Renal pelvis (tissue), 4 donors: ENCODE measurements around the gene BPIFB6. TPM values are rescaled to one million over a fixed set of nuclear protein-coding genes. Genes with fewer than 3 reads are reported as not detected.

Experiments
- DNase-seq: peaks from one replicate; pipeline ENCODE4 v3.0.0-alpha.2; 2013
- polyA plus RNA-seq, 3 donors: library from polyadenylated mRNA; unstranded; fragments of 120-200 nt; gene quantifications; one replicate each; pipeline ENCODE4 v1.2.1, GENCODE V29; 2013; ENCODE audit not compliant: insufficient read length in 3 of 3

The BPIFB6 gene
- polyA plus RNA-seq, 3 donors, result not detected

DNA sequence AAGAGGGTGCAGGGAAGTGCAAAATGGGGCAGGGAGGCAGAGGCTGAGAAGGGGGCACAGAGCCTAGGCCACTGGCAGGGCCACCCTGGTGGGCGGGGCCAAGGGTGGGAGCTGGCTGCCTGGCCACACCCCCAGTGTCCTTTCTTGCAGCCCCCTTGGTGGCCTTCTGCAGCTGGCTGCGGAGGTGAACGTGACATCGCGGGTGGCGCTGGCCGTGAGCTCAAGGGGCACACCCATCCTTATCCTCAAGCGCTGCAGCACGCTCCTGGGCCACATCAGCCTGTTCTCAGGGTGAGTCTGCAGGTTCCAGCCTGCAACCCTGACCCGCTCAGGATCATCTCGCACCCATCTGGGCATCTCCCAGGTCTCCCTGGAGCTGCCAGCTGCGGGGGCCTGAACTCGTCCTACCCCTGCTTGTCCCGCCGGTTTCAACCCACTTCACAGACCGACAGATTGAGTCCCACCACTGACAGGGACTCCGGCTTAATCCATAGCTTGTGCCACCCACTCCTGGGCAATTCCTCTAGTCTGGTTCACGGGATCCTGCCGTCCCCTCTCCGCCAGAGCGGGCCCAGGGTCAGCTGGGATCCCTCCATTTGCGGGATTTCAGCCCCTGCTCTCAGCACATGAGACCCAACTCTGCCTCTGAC lies 28.4 kb downstream of the BPIFB6 start:
- no peak for DNase-seq

DNA sequence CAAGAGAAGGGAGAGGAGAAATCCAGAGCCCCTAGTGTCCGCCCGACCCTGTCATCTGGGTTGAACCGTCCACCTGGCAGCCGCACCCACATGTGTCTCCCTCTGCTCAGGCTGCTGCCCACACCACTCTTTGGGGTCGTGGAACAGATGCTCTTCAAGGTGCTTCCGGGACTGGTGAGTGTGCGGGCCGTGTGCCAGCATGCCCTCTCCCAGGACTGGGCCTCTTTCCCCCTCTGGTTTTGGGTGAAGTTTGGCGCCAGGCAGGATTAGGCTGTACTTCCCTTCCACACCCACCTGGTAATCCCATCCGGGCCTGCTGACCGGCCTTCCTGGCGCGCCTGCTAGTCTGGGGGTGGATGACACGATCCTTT lies 30.2 kb downstream of the BPIFB6 start:
- no peak for DNase-seq

DNA sequence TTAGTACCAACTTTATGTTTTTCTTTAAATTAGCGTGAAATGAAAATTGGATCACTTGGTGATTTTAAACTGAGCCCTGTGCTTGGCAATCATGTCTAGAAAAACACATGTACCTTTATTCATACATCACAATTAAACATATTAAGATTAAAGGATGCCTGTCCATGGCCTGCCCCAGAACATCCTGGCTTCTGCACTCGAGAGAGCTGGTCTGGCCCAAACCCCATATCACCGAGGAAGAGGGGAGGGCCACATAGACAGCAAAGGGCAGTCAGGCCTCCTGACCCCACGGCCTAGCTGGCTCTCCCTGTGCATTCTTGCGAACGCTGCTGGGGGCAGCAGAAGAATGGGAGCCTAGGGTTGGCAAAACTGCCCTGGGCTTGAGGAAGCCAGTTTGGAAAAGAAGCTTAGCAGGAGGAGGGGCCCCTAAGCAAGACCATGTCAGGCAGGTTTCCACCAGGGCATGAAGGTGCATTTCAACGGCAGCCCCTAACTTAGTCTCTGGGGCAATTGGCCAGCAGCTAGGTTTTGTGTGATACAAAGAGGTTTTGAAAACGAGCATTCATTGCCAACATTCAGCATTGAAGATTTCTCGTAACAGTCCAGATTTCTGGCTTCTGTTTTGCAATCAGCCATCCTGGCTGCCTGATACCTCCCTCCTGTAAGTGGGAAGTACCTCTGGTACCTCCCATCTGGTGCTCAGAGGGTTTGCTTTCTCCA lies 30.8 kb downstream of the BPIFB6 start:
- DNase-seq, result no peak

DNA sequence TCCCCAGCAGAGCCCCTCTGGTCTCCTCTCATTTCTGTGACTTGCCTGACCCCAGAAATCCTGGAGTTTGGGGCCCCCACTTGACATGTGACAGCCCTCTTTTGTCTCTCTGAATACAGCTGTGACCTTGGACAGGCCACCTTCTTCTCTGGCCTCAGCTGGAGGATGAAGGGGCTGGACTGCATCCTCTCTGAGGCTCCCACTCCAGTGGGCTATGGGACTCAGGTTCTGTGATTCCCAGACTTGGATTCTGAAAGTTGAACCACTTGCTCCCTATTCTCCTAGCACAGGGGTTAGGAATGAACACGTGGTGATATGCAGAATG lies 31.3 kb downstream of the BPIFB6 start:
- no peak for DNase-seq

DNA sequence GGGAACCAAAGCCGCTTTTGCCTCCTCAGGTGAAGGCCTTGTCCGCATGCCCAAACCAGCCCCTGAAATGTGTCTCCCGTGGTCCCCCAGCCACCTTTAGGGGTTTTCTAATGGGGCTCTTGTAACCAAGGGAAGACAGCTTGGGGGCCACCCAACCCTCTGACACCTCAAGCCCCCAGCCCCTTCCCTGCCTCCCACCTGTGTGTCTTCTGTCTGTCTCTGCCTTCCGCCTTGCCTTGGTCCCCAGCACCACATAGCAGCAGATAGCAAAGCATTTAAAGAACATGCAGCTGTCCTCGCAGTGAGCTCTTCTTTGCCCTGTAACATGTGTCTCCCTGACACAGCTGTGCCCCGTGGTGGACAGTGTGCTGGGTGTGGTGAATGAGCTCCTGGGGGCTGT lies 31.8 kb downstream of the BPIFB6 start:
- no peak for DNase-seq

DNA sequence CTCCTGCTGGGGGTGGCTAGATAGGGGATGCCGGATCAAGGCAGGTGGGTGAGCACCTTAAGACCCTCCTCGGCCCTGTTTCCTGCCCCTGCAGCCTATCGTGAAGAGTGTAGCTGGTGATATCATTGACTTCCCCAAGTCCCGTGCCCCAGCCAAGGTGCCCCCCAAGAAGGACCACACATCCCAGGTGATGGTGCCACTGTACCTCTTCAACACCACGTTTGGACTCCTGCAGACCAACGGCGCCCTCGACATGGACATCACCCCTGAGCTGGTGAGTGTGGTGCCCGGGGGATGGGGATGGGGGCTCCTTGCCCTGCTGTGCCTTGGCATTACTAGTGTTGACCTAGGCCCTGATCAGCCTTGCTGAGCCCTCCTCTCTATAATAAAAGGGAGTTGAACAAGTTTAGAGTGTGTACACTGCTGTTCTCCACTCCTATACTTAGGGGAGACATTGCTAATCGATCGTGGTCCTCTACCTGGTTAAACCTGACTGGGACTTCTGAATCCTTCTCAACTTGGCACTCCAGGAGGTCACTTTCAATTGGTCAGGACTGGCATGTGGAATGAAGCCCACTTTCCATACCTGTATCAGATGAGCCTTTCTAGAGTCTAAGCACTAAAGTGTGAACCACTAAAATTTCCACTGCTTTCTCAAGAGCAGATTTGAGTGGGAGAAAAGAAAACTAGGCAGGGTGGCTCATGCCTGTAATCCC lies 33.3 kb downstream of the BPIFB6 start:
- no peak for DNase-seq

DNA sequence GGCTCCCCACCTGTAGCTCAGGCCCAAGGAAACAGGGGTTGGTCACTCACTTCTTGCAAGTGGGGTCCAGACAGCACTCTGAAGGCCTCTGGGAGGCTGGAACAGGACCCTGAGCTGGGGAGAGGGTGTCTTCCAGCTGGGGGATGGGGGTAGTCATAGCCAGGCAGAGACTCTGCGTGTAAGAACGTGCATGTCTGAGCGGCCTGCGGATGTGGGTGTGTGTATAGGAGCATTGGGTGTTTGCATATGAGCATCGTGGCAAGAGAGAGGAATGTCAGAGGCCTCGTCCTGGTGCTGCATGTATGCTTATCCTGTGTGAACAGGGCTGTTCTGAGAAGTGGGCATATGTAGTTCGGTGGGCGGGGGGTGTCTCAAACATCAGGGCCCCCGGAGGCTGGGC lies 34.3 kb downstream of the BPIFB6 start:
- no peak for DNase-seq

DNA sequence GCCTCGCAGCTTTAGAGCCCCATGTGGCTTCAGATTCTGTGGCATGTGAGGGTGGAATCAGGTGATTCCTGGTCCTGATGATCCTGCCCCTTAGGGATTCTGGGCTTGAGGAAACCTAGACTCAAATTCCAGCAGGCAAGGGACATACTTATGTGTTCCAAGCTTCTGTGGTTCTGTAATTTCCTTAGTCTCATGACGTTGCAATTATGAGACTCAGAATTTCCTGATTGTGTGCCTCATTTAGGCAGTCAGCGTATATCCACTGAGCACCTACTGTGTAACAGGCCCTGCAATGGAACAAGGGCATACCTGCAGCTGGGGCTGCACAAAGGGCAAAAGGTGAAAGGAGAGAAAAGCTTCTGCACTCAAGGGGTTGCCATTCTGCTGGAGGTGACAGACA lies 36.4 kb downstream of the BPIFB6 start:
- no peak for DNase-seq

DNA sequence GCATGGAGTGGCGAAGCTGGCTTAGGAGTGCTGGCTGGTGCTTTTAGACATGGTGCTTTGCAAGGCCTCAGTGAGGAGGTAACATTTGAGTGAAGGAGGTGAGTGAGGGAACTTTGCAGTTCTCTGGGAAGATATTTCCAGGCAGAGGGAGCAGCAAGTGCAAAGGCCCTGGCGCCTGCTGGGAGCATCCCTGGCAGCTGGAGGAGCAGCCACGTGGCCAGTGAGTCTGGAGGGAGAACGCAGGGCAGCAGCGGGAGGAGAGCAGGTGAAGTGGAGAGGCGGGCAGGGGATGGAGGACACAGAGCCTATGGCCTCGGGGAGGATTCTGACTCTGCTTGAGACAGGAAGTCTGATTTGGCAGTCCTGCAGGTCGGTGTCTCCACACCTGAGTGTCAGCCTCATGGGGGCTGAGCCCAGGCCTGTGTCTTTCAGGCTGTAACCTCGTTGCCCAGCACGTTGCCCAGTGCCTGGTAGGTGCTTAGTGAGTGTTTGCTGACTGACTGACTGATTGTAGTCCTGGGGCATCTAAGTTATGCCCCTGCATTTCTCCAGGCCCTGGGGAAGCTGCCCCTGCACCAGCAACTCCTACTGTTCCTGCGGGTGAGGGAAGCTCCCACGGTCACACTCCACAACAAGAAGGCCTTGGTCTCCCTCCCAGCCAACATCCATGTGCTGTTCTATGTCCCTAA lies 36.9 kb downstream of the BPIFB6 start:
- DNase-seq, result no peak

DNA sequence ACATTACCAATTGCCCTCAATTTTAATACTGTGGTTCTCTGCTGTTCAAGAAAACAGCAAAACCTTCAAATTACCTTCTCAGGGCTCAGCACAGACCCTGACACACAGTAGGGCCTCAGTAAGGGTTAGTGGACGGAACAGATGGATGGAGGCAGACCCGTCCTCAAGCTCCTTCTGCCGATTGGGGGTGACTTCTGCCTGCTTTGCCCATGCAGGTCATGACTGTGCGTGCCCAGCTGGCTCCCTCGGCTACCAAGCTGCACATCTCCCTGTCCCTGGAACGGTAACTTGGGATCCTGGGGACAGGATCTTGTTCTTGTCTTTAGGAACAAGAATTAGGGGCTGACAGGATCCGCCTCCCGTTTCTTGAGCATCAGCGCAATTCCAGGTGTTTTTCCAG lies 38.2 kb downstream of the BPIFB6 start:
- no peak for DNase-seq

DNA sequence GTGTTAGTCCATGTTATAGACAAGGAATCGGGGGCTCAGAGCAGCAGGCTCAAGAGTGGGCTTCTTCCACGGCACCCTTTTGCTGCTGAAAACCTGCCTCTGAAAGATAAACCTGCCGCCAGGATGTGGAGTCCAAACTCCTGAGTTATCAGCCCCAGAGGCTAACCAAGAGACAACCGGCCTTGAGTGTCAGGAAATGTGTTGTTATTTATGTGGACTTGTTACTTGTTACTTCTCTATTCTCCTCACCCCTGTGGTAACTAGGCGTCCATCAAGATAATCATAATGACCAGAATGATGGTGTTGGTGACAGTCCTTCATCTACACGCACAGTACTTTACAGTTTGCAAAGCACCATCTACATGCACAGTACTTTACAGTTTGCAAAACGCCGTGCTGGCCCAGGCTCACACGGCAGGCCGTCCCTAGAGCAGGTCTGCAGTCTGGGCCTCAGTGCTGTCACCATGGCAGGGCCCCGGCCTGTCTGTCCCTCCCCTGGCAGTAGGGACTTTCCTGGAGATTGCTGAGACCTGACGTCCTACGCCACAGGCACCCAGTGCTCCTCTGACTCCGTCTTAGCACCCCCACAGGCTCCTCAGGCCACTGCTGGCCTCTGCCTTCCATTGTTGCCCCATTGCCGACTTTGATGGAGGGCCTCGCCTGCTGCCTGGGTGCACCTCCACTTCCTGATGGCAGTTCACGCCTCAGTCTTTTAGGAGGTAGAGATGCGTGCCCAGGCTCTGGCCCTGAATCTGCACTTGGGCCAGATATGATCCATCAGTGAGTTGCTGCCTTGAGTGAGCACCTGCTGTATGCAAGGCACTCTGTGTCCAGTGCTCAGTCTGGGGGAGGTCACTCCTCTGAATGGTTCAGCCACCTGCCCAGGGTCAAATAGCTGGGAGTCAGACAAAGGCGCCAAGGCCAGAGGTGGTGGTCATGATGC lies 38.9 kb downstream of the BPIFB6 start:
- DNase-seq, result no peak

DNA sequence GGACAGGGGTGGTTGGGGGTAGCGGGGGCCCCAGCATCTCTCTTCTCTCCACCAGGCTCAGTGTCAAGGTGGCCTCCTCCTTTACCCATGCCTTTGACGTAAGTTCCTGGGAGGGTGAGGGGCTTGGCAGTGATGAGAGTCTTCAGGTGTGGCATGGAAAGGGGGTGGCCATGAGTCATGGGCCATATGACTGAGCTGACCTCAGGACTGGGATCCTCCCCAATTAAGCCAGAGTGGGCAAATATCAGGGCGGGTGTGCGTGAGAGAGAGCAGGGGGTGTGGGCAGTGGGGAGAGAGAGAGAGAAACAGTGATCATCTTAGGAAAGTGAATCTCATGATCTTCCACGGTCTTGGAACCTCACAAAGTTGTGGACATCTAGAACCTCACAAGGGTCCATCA lies 39.8 kb downstream of the BPIFB6 start:
- no peak for DNase-seq

DNA sequence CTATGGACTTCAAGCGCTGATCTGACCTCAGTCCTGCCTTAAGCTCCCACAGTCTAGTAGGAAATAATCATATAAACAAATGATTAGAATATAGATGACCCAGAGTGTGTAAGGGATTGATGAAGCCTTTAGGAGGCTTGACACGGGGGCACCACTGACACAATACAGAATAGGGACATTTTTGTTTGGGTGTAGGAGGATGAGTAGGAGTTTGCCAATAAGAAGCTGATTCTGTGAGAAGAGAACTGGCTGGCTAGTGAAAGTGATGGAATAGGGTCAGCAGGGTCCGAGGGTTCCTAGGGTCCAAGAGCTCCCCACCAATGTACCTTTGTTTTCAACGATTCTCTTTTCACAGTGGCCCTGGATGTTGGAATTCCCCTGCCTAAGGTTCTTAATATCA lies 40.9 kb downstream of the BPIFB6 start:
- no peak for DNase-seq

DNA sequence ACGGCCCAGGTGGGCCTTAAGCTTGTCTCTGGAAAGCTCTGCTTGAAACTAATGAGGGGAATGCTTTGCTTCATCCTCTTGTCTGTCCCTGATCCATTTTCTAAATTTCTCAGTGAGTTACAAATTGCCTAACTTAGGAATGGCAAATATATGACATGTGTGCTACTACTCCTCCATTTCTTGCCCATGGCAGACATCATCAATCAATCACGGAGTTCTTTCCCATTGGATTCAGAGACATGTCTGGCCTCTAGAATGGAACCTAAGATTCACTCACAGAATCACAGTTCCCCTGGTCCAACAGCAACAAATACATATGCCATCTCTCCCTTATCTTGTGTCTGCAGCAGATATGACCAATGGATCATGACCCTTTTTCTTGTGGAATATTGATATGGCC lies 41.4 kb downstream of the BPIFB6 start:
- no peak for DNase-seq

DNA sequence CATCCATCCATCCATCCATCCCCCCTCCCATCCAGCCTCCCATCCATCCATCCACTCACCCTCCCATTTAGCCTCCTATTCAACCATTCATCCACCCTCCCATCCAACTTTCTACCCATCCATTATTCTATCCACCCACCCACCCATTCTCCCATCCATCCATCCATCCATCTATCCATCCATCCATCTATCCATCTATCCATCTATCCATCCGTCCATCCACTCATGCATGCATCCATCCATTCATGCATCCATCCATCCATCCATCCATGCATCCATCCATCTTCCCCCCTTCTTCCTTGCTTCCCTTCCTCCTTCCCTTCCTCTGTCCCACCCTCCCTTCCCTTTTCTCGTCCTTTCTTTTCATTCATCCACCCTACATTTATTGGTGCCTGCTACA lies 43.2 kb downstream of the BPIFB6 start:
- no peak for DNase-seq

DNA sequence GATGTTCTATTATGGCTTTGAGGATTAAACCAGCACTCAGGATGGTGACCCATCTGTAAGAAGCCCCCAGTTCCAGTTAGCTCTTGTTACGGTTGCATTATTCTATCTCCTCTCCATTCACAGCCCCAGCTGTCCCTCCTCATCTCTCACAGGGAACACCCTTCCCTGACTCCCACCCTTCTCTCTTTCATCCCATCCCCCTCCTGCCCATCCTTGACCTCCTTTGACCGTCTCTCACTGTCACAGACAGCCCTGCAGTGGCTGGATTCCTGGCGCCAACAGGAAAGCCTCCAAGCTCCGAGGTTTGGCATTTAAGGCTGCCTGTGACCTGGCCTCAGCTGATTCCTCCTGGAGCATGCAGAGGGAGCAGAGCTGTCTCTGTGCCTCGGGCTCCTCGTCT lies 43.8 kb downstream of the BPIFB6 start:
- DNase-seq, result no peak

DNA sequence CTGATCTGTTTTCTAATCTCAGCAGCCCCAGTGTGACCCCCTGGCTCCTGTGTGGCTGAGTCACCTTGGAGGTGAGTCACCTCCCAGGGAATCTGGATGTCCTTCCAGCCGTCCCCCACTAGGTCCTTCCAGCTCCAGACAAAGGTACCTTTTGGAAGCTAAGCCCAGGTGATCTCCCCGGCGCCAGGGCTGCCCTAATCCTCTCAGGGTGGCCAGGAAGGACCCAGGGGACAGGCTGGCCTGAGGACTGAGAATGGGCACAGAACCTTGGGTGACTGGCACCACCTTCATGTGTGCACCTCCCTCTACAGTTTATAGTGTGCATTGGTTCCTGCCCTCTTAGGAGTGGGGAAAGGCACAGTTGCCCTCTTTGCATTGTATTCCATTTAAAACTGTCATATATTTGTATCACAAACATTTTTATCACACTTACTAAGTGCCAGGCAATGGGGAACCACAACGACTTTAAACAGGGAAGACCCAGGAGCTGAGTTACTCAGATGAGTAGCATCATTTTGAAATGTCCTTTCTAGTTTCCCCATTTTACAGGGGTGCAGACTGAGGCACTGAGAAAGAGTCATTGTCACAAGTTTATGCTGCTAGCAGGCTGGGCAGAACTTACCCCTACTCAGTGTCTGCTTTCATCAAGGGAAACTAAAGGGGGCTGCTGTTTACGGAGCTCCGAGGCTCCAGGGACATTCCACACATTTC lies 45.4 kb downstream of the BPIFB6 start:
- no peak for DNase-seq

DNA sequence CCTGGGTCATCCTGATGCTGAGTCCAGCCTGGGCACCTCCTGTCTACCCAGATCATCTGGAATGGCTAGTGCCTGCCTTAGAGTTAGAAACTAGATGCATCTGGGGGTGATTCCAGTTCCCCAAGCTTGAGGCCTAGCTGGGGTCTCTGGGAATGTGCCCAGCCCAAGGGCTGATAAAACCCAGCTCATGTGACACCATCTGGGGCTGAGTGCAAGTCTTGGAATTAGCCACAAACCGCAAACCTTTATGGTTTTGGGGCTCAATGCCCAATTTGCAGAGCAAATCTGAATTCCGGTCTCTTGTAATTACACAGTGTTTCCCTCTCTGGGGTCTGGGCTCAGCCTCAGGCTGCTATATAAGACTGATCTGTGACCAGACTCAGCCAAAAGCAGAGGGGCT lies 47.8 kb downstream of the BPIFB6 start, which contains the start of gene BPIFB4:
TSS of gene BPIFB4 (plus strand) at position 385 of the 400 bp plus-strand sequence. CDS start 1,884 bp downstream, outside the sequence.
- DNase-seq, result no peak

DNA sequence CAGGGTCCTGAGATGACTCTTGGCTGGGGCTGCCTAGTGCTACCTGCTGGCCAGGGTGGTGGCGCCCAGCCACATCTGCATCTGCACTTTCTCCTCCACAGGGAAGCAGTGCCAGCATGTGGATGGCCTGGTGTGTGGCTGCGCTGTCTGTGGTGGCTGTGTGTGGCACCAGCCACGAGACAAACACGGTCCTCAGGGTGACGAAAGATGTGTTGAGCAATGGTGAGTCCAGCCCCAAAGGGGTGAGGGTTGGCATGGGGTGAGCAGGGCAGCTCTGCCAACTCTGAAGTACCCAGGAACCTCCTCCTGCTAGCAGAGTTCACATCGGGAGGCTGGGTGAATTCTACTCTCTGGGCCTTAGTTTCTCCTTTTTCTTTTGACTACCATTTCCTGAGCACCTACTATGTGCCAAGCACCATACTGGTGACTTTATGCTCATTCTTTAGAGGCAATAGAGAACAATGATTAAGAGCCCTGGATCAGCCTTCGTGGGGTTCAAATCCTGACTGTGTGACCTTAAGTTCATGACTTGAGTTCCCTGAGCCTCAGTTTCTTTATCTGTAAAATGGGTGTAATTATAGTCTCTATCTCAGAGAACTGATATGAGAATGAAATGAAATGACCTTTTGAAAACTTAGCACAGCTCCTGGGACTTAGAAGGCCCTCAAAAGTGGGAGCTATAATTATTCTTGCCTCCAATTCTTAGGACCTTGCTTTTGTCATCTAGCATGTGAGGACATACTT lies 50.1 kb downstream of the BPIFB6 start:
- DNase-seq, result no peak

DNA sequence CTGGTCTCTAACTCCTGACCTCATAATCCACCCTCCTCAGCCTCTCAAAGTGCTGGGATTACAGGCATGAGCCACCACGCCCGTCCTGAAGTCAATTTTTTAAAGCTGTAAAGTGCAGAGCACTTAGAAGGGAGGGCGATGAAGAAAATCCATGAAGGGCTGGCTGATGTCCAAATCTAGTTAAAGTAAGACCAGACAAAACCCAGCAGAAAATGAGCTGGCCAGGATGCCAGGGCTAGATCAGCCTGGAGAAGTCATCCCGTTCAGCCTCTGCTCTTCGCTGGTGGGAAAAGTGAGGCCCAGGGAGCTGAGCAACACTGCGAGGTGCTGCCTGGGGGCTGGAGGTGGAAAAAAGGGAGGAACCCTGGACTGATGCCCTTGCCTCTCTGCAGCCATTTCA lies 51.1 kb downstream of the BPIFB6 start:
- no peak for DNase-seq
